ENCODE measurements around the gene SREK1. TPM values are rescaled to one million over a fixed set of nuclear protein-coding genes. Genes with fewer than 3 reads are reported as not detected.

The SREK1 gene
- total and polyA plus RNA-seq, 2 of the 8 experiments (the other 6 are each of a cell fraction or from before 2014, with no cell fraction given): 10.6 to 40.4 TPM

GRCh38 chr5:66206465-66206864 is 62.4 kb downstream of the SREK1 start (continued):
- TF ChIP-seq ATF3 (IDR thresholded peaks at IDR 0.05; ENCODE audit: insufficient read depth, low read depth, low read length) (no peak), E2F6 (IDR thresholded peaks at IDR 0.05) (no peak), POLR2AphosphoS5 (IDR thresholded peaks at IDR 0.05; ENCODE audit: low read depth, low read length) (no peak), NRF1 (IDR thresholded peaks at IDR 0.05; ENCODE audit: low read depth, low read length) (no peak), SP1 (IDR thresholded peaks at IDR 0.05; ENCODE audit: low read depth, low read length) (no peak)
